Measurements from ENCODE around the gene PRL.

- TF ChIP-seq CTCF (IDR thresholded peaks at IDR 0.05; ENCODE audit: low read depth, low read length, missing input control) (no peak), RXRA (IDR thresholded peaks at IDR 0.05) (no peak), RAD21 (IDR thresholded peaks at IDR 0.05) (no peak), REST (IDR thresholded peaks at IDR 0.05) (no peak), MAX (IDR thresholded peaks at IDR 0.05) (no peak), YY1 (IDR thresholded peaks at IDR 0.05) (no peak)
Measured at GRCh38 chr6:22306741-22307466, 10.1 kb upstream of the PRL start.

Data from liver (tissue), 3 donors.